ENCODE measurements around the gene RMND1.

GRCh38 chr6:151497905-151498304 is 46.0 kb upstream of the RMND1 start:
- TF ChIP-seq CTCF (IDR thresholded peaks at IDR 0.05; ENCODE audit: low read depth, low read length) (no peak), POLR2A (IDR thresholded peaks at IDR 0.05; ENCODE audit: extremely low read depth, insufficient read length) (no peak)
